Measurements from ENCODE around the gene PILRA. TPM values are rescaled to one million over a fixed set of nuclear protein-coding genes. Genes with fewer than 3 reads are reported as not detected.
A peak's percentile ranks its signal among the peaks of the same experiment; 100 is the strongest.
"Not testable (repeated sequence)": the region's sequence is repeated elsewhere in the genome, so short reads cannot be mapped to it uniquely, and the experiment has no call there.

The PILRA gene
- total RNA-seq, 1 donor from 2014 or later: 0.20 TPM

- DNase-seq (ENCODE audit: low read depth in 2 of 2): no peak
These were observed 15.0 kb upstream of the PILRA start, which contains the start of gene PILRB for GRCh38 chr7:100358027-100358856. Gene PILRB (plus strand): TSS chr7:100358117. CDS start chr7:100358303, 186 bp downstream.

DNA sequence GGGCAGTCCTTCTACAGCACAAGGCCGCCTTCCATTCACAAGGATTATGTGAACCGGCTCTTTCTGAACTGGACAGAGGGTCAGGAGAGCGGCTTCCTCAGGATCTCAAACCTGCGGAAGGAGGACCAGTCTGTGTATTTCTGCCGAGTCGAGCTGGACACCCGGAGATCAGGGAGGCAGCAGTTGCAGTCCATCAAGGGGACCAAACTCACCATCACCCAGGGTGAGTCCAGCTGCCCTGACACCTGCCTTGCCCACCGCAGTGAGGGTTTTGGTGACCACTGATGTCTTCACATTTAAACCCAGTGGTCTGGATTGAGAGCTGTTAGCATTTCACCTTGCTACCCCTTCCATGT, 14.5 kb upstream of the PILRA start:
- no peak for DNase-seq (ENCODE audit: low read depth in 2 of 2)

- no peak for DNase-seq (ENCODE audit: low read depth in 2 of 2)
These were observed 13.0 kb upstream of the PILRA start for GRCh38 chr7:100360135-100360854.

DNA sequence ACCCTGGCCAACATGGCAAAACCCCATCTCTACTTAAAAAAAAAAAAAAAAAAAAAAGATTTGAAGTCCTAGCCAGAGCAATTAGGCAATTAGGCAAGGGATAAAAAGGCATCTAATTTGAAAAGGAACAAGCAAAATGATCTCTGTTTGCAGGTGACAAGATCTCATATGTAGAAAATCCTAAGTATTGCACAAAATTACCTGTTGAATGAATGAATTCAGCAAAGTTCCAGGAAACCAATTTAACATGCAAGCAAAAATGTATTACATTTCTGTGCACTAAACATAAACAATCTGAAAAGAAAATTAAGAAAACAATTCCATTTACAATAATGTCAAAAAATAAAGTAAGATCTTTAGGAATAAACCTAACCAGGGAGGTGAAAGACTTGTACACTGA, 10.2 kb upstream of the PILRA start:
- DNase-seq (ENCODE audit: low read depth in 2 of 2): no peak

GRCh38 chr7:100363797-100364196, 9.5 kb upstream of the PILRA start:
- not testable (repeated sequence) for DNase-seq (ENCODE audit: low read depth in 2 of 2)

GRCh38 chr7:100364480-100364879, 8.8 kb upstream of the PILRA start:
- no peak for DNase-seq (ENCODE audit: low read depth in 2 of 2)

- not testable (repeated sequence) for DNase-seq (ENCODE audit: low read depth in 2 of 2)
These were observed 7.3 kb upstream of the PILRA start for GRCh38 chr7:100365998-100366367.

GRCh38 chr7:100366411-100367250, 6.7 kb upstream of the PILRA start:
- DNase-seq (ENCODE audit: low read depth in 2 of 2): no peak

- DNase-seq (ENCODE audit: low read depth in 2 of 2): no peak
These were observed 6.1 kb upstream of the PILRA start for GRCh38 chr7:100367251-100367620.

DNA sequence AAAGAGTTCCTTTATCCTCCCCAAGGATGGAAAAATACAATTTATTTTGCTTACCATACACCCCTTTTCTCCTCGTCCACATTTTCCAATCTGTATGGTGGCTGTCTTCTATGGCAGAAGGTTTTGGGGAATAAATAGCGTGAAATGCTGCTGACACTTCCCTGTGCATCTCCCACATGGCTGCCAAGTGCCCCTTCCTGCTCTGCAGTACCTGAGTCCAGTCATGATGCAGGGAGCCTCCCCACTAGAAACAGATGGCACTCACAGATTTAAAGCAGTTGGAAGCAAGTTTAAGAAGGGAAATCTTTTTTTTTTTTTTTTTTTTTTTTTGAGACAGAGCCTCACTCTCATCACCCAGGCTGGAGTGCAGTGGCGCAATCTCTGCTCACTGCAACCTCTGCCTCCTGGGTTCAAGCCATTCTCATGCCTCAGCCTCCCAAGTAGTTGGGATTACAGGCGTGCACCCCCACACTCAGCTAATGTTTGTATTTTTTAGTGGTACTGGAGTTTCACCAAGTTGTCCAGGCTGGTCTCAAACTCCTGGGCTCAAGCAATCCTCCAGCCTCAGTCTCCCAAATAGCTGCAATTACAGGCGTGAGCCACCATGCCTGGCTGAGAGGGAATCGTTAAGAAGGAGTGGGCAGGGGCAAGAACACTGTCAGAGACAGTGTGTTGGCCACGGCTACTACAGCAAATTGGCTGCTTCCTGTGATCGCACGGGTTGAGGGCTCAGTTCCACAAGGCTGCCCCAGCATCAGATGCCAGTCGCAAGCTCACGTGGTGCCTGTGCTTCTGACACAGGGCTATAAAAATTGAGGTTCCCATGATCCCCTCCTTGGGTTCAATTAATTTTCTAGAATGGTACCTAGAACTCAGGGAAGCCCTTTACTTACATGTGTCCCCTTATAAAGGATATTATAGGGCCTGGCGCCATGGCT, 5.3 kb upstream of the PILRA start:
- no peak for DNase-seq (ENCODE audit: low read depth in 2 of 2)

DNA sequence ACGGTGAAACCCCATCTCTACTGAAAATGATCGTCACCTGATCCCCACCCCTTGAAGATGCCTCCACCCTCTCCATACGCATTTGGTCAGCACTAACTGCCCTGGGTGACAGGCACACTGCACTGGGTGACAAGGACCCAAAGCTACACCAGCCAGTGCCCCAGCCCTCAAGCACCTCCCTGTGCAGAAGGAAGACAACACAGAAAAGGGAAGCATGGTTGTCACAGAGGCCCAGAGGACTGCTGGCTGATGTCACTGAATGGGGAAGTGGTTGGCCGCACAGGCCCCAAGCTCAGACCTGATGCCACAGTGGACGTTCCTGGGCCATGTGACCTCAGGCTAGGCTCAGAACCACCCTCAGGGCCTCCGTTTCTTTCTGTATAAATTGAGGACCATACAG, 4.2 kb upstream of the PILRA start:
- no peak for DNase-seq (ENCODE audit: low read depth in 2 of 2)

GRCh38 chr7:100370303-100370702, 3.0 kb upstream of the PILRA start:
- DNase-seq (ENCODE audit: low read depth in 2 of 2): no peak

- no peak for DNase-seq (ENCODE audit: low read depth in 2 of 2)
These were observed 2.5 kb upstream of the PILRA start for GRCh38 chr7:100370746-100371145.

DNA sequence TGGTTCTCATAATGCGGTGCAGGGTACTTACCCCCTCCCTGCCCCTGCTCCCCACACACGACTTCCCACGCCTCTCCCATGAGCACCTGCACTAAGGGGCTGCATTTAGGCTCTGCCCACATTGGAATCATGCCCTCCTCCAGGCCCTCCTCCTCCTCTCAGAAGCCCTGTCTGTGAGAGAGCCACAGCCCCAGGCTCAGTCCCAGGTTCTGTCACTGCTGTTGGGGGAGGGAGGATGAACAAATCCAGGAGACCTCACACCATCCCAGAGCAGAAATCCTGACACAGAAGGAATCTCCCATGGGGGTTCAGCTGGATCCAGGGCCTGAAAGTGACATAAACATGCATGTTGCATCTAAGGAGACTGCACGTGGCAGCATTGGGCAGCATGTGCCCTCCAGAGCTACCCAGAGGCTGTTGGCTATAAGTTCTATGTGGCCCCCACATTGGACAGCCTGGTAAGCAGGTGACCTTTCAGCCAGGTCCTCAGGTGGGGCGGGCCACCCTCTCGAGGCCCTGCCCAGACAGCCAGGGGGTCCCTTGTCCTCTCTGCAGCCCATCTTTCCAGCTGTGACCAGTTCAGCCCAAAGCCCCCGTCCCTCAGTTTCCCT, 1.6 kb upstream of the PILRA start:
- no peak for DNase-seq (ENCODE audit: low read depth in 2 of 2)

DNA sequence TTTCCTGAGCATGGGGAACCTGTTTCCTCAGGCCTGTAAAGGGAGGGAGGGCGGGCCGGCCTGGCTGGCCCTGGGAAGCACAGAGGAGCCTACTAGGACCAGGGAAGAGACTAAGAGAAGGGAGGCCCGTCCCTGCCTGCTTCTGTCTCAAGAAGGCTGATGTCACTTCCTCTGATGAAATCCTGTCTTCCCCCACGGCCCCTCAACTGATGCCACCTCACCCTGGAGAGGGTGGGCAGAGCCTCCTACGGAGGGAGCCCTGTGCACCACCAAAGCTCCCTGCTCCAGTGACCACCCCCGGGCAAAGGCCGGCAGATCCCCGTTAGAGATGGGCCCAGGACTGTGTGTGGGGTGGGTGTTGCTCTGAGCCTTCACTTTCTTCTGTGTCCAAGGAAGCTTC, 1.0 kb upstream of the PILRA start:
- peak in 1 of 2 donors; percentile 47 for DNase-seq (ENCODE audit: low read depth in 2 of 2)

DNA sequence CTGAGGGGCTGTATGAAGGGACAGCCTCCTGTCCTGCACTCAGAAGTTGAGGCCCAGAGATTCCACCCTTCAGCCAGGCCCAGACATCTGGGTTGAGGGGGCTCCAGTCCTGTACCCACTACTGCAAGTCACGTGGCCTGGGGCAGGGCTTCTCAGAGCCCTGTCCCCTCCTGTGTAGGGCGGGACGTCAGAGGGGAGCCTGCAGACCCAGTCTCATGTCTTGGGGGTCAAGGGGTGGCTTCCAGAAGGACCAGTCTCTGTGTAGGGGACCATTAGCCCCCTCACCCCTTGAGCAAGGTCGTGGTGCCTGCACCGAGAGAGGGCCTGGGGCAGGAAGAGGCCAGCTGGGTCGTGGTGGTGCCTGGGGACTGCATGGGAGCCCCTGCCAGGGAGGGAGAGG, 593 bp upstream of the PILRA start:
- DNase-seq (ENCODE audit: low read depth in 2 of 2): no peak

- DNase-seq (ENCODE audit: low read depth in 2 of 2): not testable (repeated sequence)
These were observed 747 bp downstream of the PILRA start for GRCh38 chr7:100373870-100374598.

DNA sequence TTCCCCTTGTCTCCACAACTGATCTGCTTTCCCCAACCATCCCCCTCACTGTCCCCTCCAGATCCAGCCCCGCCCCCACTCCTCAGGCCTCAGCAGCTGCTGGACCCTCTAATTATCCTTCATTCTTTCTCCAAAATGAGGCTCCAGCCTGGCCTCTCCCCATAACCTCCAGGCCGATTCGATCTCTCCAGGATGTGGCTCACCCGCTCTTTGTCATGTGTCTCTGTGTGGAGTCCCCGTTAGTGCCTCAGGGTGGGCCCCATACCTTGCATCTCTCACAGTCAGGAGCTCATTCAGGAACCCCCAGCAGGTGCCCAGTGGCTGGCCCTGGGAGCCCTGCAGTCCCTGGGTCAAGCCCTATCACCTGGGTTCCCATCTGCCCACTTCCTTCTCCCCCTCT, 1.3 kb downstream of the PILRA start:
- no peak for DNase-seq (ENCODE audit: low read depth in 2 of 2)

DNA sequence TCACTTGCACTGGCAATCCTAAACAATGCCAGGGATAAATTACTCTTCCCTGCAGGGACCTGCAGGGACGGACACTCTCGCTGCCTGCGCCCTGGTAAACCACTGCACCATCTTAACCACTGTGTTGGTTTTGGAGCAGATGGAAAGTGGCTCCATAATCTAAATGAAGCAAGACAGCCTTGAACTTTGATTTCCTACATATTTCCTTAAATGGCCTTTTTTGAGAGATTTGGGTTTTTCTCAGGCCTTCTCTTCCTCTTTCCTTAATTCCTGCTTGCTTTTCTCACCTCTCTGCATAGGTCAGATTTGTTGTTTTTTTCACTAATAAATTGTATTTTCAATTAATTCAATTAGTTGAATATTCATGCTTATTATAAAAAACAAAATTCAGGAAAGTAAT, 2.8 kb downstream of the PILRA start:
- no peak for DNase-seq (ENCODE audit: low read depth in 2 of 2)

Data from lung microvascular endothelial cell (primary cell).